GM21786 (cell line): ENCODE data around the gene GZF1.

Experiments used
- ATAC-seq: cut with Tn5 transposase; IDR thresholded peaks from one replicate; pipeline ENCODE4 v1.9.1; 2021; ENCODE audit not compliant: unreplicated experiment

Gene GZF1

DNA sequence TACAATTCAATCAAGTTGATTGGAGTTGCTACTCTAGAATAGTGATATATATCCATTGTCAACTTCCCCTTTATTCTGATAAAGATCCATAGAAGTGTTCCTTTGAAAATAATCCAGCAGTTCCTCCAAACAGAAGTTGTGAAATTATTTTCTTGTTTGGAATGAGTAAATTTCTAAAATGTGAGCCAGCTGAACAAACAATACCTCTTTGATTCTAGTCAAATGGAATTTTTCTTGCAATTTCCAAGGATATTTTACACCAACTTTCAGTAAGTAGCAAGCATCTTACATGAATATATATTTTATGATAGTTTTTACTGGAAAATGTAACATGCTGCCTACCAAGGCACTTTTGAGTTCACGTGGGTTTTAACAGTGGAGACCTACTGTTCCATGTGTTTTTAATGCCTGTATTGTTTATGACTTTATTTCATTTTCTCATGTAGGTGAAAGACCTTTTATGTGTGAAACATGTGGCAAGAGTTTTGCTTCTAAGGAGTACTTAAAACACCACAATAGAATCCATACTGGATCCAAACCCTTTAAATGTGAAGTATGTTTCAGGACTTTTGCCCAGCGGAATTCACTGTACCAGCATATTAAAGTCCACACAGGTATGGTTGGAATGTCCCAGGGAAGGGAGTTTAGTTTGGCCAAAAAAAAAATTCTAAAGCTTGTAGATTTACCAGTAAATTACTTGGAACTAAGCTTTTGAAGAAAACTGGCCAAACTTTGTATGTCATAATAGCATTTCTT is 6.5 kb downstream of the GZF1 start:
- ATAC-seq, result no peak

DNA sequence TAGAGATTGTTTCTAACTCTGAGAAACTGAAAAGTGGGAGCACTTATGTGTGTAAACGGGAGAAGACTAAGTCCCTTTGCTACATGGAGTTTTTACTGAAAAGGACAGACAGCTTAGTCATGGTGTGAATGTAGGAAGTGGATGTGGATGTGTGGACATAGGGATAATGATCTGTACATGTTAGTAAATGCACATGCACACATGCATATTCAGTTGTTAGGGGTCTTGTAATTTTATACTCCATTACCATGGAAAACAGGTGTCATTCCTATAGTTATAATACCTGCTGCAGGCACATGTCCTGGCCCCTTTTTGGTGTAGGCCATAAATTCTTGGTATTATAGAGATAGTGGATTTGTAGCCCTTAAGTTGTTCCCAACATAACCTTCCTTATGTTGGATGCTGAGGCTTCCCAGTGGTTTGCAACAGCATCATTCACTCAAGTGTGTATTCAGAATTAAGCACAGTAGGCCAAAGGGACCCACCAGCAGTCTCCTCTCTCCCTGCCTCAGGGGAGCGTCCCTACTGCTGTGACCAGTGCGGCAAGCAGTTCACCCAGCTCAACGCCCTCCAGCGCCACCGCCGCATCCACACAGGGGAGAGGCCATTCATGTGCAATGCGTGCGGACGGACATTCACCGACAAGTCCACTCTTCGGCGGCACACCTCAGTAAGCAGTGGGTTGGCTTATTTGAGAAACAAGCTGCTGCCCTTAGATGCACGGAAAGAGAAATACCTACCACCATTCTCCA is 7.3 kb downstream of the GZF1 start:
- ATAC-seq, result no peak

DNA sequence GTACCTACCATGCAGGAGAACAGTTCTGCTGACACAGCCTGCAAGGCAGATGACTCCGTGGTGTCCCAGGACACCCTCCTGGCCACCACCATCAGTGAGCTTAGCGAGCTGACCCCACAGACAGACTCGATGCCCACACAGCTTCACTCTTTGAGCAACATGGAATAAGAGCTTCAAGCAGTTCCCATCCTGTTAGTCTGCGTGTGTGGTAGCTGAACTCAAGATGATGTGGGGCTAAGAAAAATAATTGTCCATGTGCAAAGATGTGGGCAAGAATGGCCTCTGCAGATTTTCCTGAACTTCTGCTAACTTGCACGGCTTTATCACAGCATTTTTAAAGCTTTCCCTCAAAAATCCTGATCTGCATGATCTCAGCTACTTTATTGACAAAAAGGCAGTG is 8.3 kb downstream of the GZF1 start:
- ATAC-seq, result no peak

DNA sequence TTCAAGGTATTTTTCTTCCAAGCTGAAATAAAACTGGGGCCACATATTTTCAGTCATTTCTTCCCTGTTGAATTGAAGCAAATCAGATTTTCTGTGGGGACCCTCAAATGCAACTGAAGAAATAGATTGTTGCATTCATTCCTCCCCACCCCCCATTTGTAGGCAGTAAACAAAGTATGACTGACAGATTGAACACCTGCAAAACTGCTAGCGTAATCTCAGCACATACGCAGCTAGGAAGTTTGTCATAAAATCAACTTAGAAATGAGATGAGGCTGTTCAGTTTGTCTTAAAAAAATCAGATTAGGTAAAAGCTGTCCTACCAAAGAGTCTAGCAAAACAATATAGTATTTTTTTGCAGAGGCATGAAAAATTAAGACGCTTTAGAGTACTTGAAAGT is 8.9 kb downstream of the GZF1 start:
- no peak for ATAC-seq

DNA sequence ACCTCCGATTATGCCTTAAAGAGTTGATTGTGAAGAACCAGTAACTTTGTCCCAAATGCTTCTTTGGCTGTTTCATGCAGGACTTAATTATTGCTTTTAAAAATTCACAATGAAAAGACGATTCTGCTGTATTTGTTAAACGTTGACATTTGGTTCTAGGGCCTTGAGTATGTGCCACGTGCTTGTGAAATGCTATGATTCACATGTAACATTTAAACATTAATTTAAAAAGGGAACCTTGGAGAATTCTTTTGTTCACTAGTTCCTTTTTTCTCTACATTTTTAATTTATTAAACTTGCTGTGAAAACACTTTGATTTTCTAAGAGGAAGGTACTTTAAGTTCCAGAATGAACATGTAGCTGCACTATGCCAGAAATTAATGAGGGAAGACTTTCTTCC is 9.5 kb downstream of the GZF1 start:
- ATAC-seq, result no peak

DNA sequence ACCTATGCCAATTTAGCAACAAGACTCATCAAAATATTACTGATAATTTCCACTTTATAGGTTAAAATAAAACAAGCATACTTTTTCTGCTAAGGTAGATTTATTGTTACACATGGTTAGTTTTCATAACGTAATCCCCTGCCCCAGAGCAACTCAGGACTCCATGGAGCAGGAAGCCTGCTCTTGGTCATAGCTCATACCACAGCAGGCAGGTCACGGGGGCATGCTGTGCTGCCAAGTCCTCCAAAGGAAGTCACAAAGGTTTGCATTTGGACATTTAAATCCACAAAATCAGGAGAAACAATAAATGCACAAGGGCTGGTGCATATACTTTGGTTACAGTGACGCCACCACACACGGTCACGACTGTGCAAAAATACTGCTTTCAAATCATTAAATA is 12.5 kb downstream of the GZF1 start:
- no peak for ATAC-seq

DNA sequence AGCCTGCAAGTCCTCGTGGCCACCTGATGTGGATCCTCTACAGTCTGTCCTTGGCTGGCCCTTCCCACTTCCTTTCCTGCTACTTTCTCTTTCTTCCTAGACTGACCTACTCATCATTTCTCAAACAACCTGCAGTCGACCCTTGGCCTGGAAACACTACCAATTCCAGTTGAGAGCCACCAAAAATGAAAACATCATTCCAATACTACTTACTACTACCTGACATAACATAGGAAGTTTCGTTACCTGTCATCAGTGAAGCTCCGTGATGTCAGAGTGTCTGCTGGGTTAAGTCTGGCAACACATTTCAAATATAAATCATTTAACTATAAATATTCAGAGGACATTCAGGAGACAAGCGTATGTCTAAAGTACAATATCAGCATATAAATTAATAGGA is 13.8 kb downstream of the GZF1 start:
- no peak for ATAC-seq

DNA sequence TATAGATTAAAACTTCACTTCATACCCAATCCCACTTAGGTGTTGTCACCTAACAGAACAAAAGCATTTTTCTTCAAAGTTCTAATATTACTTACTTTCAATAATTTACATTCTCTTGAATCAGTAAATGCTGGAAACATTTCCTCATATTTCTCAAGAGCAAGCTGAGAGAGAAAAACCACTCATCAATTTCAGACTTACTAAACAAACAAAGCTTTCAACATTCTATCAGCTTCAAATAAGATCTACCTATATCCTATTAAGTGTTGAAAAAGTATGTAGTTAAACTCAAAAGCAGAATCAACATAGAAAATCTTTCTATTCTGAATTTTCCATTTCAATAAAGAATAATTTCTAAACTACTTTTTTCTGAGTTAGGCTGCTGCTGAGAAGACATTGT is 17.8 kb downstream of the GZF1 start:
- ATAC-seq, result no peak

DNA sequence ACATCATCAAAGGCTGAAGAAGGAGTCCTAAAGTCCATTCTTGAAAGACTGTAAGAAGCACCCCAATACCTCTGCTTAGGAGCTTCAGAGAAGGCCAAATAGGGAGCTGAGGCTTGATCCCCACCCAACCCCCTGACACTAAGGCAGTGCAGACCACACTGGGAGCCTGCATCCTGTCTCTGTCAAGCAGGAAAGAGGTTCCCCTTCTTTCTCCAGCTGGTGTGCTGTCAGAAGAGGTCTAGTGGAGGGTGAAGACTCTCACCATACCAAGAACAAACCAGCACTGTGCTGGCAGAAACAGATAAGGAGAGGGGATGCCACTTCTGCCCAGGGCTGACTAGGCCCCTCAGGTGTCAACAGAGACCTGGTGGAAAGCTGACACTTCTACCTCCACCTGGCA is 19.9 kb downstream of the GZF1 start:
- ATAC-seq, result no peak

DNA sequence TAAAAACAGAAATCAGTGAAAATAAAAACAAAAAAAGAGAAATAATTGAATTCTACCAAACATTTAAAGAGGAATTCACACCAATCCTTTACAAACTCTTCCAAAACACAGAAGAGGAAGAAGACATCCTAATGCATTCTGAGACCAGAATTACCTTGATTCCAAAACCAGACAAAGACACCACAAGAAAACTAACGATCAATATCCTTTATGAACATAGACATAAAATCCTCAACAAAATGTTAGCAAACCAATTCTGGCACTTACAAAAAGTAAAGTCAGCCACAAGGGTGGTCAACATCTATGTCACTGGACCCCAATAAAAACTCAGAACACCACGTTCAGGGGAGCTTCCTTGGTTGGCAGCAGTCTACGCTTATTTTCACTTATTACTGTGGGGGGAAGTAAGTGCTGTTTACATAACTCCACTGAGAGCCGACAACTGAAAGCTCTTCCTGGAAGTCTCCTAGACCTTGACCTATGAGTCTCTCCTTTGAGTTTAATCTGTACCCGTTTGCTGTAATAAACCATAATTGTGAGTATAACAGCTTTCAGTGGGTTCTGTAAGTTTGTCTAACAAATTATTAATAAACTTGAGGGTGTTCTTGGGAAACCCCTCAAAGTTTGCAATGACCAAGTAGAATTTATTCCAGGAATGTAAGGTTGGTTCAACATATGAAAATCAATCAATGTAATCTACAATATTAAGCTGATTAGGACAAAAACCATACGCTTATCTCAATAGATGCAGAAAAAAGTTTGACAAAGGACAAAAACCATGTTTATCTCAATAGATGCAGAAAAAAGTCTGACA is 24.5 kb downstream of the GZF1 start:
- ATAC-seq, result no peak

DNA sequence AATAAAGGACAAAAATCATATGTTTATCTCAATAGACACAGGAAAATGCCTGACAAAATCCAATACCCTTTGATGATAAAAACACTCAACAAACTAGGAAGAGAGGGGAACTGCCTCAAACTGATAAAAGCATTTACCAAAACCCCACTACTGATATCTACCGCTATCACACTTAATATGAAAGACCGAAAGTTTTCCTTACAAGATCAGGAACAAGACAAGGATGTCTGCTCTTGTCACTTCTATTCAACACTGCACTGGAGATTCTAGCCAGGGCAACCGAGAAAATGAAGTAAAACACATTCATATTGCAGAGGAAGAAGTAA is 25.1 kb downstream of the GZF1 start:
- ATAC-seq, result no peak

DNA sequence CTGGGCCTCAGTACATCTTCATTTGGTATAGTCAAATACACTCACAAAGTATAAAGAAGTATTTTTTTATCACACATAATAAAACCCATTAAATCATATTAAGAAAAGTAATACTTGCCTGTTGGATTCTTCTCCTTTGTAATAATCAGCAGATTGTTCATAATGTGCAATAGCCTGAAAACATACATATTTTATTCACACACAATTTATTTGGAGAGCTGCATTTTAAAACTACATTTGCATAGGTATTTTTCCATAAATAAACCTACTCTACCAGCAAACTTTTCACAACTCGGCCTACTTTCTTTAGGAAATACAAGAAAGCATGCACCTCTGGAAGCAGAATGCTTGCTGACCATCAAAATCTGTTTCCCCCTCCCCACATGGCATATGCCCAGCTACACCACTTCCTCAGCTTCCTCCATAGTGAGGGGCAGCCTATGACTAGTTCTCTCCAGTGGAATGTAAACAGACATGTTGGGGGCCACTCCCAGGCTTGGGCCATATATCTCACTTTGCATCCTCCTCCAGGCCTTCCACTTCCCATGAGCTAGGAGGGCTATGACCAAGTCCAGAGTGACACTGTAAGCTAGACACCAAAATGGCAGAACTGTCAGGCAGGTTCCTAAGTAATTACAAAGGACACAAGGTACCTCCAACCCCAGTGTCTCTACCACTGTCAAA is 28.3 kb downstream of the GZF1 start:
- ATAC-seq, result no peak

DNA sequence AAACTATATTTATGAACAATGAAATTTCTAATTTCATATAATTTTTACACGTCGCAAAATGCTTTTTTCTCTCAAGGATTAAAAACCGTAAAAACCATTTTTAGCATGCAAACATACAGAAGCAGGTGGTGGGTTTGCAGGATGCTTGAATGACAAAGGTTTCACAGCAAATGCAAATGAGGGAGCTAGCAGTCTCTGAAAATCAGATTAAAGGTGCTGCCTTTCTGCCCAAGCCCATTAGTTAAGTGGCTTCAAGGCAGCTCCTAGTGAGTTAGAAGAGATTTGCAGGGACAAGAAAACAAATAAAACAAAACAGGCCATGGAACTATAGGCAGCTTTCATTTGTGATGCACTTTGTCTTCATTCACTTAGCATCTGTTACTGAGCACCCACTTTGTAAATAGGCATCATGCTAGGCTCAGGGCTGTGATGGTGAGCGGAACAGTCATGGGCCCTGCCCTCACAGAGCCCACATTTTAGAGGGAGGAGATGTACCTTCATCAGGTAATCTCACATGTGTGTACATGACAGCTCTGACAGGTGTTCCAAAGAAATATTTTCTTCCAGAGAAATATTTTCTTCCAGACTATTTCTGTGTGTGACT is 29.8 kb downstream of the GZF1 start:
- no peak for ATAC-seq

DNA sequence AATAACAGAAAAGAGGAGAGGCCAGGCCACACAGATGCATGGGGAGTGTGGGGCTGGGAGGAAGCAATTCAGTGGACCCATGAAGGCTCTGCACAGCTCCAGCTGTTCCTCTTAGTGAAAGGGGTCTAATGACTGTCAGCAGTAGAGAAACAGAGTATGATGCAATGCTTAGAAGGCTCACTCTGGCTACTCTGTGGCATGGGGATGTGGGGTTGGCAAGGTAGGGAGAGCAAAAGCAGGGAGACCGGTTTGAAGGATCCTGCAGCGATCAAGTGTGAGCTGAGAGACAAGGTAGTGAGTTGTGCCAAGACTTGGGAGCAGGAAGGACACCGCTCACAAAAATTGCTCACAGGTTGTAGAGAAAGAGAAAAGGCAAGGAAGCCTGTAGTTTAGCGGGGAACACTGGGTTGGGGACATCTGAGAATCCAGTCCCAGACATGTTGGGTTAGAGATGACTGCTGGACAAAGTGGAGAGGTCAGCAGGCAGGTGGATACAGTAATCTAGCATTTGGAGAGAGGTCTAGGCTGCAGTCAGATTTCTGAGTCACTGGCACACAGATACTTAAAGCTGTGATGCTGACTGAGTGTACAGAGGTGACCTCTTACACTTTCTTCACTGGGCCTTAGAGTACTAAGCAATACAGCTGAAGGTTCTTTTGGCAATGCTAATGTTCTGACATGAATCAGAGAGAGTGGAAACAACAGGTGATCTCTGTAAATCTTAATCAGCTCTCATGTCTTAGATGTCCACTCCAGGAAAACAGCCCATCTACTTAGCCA is 32.2 kb downstream of the GZF1 start:
- ATAC-seq, result no peak

DNA sequence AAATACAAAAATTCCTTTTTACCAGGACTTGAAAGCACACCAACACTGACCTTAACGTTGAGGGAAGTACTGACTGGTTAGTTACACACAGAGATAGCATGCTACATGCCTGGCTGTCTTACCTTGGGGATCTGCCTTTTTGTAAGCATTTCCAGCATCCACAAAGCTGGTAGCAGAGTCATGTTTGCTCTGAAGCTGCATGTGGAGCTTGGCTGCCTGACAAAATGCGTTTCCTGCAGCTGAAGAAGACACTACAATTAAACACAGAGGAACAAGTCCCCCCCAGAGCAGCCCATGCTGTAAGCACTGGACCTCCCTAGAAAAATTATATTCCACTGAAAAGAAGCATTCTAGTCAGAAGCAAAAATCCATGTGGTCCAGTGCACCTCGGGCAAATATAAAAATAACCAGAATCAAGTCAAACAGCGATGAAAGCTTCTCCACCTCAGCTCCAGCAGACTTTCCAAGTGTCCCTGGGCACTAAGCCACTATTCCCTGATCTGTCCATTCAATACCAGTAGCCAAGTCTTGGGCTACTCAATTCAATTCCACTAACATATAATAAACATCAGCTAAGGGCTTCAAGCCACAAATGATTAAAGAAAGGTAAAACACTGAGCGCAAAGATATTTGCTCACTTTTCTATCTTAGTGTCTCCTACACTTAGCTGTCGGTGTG is 35.1 kb downstream of the GZF1 start:
- no peak for ATAC-seq

DNA sequence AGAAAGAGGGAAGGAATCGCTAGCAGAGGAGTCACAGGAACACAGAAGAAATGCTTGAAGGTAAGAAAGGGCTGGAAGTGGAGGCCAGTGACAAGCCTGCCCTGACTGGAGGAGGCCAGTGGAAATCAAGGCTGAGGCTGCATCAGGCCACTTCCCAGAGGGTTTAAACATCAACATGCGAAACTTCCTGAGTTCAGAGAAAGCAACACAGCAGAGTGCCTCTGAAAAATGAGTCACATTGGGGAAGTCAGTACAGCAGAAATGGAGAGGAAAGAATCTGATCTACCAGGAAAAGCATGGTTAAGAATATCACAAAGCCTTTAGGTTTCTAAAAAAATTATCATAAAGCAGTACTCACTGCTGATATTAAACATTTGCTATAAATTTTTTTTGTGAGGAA is 36.0 kb downstream of the GZF1 start:
- no peak for ATAC-seq

DNA sequence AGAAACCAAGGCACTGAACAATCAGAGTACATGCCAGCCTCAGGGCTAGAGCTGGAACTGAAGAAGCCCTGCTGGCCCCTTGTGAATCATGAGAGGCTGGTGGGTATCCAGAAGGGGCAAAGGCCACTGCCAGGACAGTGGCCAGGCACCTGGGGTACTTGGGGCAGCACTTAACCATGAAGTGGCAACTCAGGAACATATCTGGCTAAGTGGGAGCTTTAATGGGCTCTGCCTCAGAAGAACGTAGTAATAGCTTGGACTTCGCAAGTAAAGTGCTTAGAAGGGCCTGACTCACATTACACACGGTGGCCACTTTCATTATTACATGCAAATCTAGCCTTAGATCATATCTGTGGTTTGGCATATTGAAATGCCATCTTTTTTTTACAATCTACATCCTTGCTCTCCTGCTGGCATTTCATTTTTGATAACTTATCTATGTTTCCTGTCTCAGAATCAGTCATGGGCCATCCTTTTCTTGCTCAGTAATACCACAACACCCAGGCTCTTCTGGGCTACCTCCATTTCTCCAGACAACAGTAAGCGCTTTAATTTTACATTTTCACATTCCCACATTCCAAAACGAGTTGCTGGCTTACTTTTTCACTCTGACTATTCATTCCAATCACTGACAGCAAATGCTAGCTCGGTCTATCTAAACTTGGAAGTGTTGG is 37.7 kb downstream of the GZF1 start:
- ATAC-seq, result peak; percentile 55

DNA sequence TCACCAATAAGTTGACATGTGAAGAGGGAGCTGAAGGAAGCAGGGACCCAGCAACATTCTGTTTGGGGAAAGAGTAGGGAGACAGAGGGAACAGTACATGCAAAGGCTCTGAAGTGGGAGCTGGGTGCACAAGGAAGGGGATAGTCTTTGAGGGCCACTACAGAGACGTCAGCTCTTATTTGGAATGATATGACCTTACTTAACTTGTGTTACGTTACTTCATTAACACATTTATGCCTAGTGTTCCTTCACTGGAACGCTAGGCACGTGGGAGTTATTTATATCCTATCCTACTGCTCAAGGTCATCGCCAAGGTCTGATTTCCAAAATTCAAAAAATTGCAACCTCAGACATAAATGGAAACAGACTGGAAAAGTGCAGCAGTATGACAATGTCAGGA is 39.1 kb downstream of the GZF1 start:
- no peak for ATAC-seq

DNA sequence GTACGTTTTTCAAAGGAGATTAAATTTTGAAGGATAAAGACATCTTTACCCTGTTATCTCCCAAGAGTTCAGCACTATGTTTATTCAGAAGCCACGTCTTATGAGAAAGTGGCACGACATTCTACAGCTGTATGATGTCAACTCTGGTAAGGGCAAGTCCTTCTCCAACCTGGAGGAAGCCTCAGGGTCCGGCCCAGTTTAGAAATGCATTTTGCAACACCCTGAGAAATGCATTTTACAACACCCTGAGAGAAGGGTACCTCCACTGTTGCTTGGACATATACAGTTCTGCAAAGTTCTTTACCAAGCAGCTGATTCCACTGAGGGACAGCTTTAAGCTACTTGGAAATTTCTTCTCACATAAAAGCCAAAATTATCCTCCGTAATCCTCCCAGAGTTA is 41.8 kb downstream of the GZF1 start:
- no peak for ATAC-seq
